ENCODE measurements around the gene PPP2R3A. TPM values are rescaled to one million over a fixed set of nuclear protein-coding genes. Genes with fewer than 3 reads are reported as not detected.

Gene PPP2R3A
- total RNA-seq = 10 to 100 TPM; 11.2 to 22.4 TPM

- DNase-seq = peak; percentile 85 to 87 (median 86)
- WGBS, 2 donors = 0 to 1% methylated on average over 7 to 58 of the region's 83 CpGs
- H3K4me3 ChIP-seq = peak within 1 kb of the TSS; percentile 65 to 83
- peaks cover 29% of the 10 kb centered on the region for H3K4me1 ChIP-seq
- no peaks in the 10 kb centered on the region for H3K27me3 ChIP-seq
- no peaks in the 10 kb centered on the region for H3K9me3 ChIP-seq
- intact Hi-C loops (cut with DNase I) = no loop called here
- ATAC-seq = peak; percentile 90
- H3K27ac ChIP-seq = peak within 1 kb of the TSS; percentile 56 to 93 (median 89)
- TF ChIP-seq CTCF (IDR thresholded peaks at IDR 0.05) = no peak
- TF ChIP-seq POLR2A (IDR thresholded peaks at IDR 0.05) = peak; percentile 15 to 68 (median 66)
- no peaks in the 10 kb centered on the region for H3K36me3 ChIP-seq (replicated peaks in 1 of 2; ENCODE audit: insufficient read depth in 1 of 2, low read depth in 2 of 2)
These were observed at the start of gene PPP2R3A for GRCh38 chr3:135965506-135966270. Gene PPP2R3A (plus strand): TSS chr3:135965728. CDS start chr3:136001499, 35,771 bp downstream.

GRCh38 chr3:135916310-135916709, 49.2 kb upstream of the PPP2R3A start:
- H3K36me3 ChIP-seq (replicated peaks in 1 of 2; ENCODE audit: insufficient read depth in 1 of 2, low read depth in 2 of 2) = no peaks in the 10 kb centered on the region
- no peak for TF ChIP-seq POLR2A (IDR thresholded peaks at IDR 0.05)
- no peak for TF ChIP-seq CTCF (IDR thresholded peaks at IDR 0.05)
- H3K4me1 ChIP-seq = peaks cover 8% of the 10 kb centered on the region
- no peak overlapping the region for H3K4me3 ChIP-seq
- ATAC-seq (no peak), DNase-seq (no peak)
- H3K27ac ChIP-seq = no peak overlapping the region
- 49 to 54% methylated on average over 4 of the region's 4 CpGs for WGBS, 2 donors
- intact Hi-C loops (cut with DNase I) = no loop called here
- H3K27me3 ChIP-seq = no peaks in the 10 kb centered on the region
- no peaks in the 10 kb centered on the region for H3K9me3 ChIP-seq

- Histone ChIP-seq H3K4me3 (no peak overlapping the region), H3K36me3 (replicated peaks in 1 of 2; ENCODE audit: insufficient read depth in 1 of 2, low read depth in 2 of 2) (no peaks in the 10 kb centered on the region)
- WGBS, 2 donors = 14 to 16% methylated on average over 3 of the region's 3 CpGs
These were observed 48.5 kb upstream of the PPP2R3A start for GRCh38 chr3:135917076-135917475.

GRCh38 chr3:135917927-135918597, 47.5 kb upstream of the PPP2R3A start:
- ATAC-seq (no peak), DNase-seq (no peak)
- Histone ChIP-seq H3K36me3 (replicated peaks in 1 of 2; ENCODE audit: insufficient read depth in 1 of 2, low read depth in 2 of 2) (no peaks in the 10 kb centered on the region), H3K4me3 (no peak overlapping the region), H3K27ac (no peak overlapping the region), H3K27me3 (no peaks in the 10 kb centered on the region), H3K4me1 (peaks cover 22% of the 10 kb centered on the region), H3K9me3 (no peaks in the 10 kb centered on the region)
- 86% methylated on average over 8 of the region's 8 CpGs for WGBS, 2 donors
- intact Hi-C loops (cut with DNase I) = no loop called here
- TF ChIP-seq CTCF (IDR thresholded peaks at IDR 0.05) = no peak
- TF ChIP-seq POLR2A (IDR thresholded peaks at IDR 0.05) = no peak

More at GRCh38 chr3:135917076-135917475, 48.5 kb upstream of the PPP2R3A start:
- peaks cover 16% of the 10 kb centered on the region for H3K4me1 ChIP-seq
- H3K27me3 ChIP-seq = no peaks in the 10 kb centered on the region
- no peaks in the 10 kb centered on the region for H3K9me3 ChIP-seq
- TF ChIP-seq CTCF (IDR thresholded peaks at IDR 0.05) (no peak), POLR2A (IDR thresholded peaks at IDR 0.05) (no peak)
- intact Hi-C loops (cut with DNase I) = no loop called here
- H3K27ac ChIP-seq = no peak overlapping the region
- no peak for ATAC-seq
- DNase-seq = peak in 1 of 4 donors; percentile 21

Measured in body of pancreas (tissue), 4 donors.